ENCODE data around the gene TMEM87B.

Gene TMEM87B

GRCh38 chr2:112150851-112151250 is 95.8 kb downstream of the TMEM87B start:
- DNase-seq (ENCODE audit: low read depth): no peak

GRCh38 chr2:112151271-112151670 is 96.2 kb downstream of the TMEM87B start:
- DNase-seq (ENCODE audit: low read depth): no peak

DNA sequence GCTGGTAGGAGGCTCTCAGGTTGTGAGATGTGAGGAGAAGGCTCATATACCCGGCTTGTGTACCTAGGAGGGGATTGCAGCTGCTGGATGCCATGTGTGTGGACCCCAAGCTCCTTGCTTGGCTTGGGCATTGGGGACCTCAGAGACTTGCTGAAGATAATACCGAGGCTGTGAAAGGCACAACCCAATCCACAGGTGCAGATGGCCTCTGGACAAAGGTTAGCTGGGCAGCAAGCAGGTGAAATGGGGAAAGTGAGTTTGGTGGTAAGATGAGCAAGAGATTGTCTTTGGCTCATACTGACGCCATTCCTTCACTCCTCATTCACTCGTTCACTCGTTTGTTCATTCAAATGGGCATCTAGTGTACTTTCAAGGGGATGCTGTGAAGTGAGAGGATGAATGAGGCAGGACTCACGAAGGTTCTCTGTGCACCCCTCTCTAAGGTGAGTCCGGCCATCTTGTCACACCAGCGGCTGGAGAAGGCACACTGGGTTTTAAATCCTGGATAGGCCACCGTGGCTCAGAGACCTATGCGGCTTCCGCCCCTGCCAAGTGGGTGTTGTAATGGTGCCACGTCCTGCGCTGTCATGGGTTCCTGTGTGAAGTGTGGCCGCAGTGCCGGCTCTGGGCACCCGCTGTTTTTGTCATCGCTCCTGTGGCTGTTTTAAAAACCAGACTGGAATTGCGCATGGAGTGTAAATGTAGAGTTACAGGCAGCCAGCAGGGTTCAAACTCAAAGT is 96.8 kb downstream of the TMEM87B start:
- DNase-seq (ENCODE audit: low read depth): no peak

DNA sequence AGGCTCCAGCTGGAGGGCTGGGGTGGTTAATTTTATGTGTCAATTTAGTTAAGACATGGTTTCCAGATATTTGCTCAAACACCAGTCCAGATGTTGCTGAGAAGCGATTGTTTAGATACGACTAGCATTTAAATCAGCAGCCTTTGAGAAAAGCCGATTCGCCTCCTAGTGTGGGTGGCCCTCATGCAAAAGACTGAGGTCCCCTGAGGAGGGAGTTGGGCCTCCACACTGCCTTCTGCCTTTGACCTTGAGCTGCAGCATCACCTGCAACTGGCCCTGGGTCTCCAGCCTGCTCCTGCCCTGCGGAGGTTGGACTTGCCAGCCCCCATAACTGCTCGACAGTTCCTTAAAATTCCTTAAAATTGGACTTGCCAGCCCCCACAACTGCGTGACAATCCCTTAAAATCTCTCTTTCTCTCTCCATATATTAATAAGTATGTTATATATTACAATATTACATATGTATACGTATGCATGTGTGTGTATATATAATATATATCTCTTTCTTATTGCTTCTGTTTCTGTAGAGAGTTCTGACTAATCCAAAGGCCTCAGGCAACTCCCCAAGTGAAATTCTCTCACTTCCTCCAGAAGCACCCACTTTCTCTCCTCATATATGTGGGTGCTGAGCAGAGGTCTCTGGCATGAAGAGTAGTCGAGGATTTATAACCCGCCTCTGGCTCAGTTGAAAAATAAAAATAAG is 97.6 kb downstream of the TMEM87B start:
- no peak for DNase-seq (ENCODE audit: low read depth)

- no peak for DNase-seq (ENCODE audit: low read depth)
Measured at GRCh38 chr2:112153179-112153490, 98.1 kb downstream of the TMEM87B start.

GRCh38 chr2:112153501-112153900 is 98.4 kb downstream of the TMEM87B start:
- DNase-seq (ENCODE audit: low read depth): no peak

- no peak for DNase-seq (ENCODE audit: low read depth)
Measured at GRCh38 chr2:112154246-112155117, 99.4 kb downstream of the TMEM87B start.

DNA sequence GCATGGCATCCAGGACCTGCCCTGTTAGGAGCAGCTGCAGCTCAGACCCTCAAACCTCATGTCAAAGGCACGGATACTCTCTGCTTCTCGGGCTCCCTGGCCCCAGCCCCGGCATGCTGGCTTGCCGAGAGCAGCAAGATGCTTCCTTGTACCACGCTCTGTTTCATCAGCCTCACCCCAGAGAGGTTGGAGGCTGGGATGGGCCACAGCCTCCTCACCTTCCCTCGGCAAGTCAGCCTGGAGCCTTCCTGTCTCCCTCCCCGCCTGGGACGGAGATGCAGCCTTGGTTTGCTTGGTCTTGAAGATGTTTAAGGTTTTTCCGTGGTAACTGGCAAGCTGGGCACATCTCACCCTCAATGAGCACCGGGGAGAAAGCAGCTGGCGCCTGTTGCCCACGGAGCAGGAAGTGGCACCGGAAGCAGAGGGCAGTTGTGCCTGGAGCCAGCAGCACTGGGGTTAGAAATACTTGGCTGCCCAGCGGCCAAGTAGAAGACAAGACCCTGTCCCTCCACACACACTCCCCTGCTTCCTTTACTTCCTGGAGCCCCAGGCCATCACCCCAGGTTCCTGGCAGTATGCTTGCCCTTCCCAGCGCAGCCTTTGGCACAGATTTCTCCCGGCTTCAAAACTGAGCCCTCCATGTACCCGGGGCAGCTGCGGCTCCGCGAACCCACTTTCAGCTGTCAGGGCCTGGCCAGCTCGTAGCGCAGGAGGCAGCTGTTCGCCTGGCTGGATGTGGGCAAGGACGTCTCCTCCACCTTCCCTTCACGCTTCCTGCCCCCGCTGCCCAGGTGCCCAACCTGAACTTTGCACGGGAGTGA is 100.5 kb downstream of the TMEM87B start:
- DNase-seq (ENCODE audit: low read depth): no peak

- no peak for DNase-seq (ENCODE audit: low read depth)
Measured at GRCh38 chr2:112156152-112156986, 101.3 kb downstream of the TMEM87B start.

GRCh38 chr2:112157472-112157871 is 102.4 kb downstream of the TMEM87B start:
- DNase-seq (ENCODE audit: low read depth): no peak

- no peak for DNase-seq (ENCODE audit: low read depth)
Measured at GRCh38 chr2:112159454-112159921, 104.4 kb downstream of the TMEM87B start.

- DNase-seq (ENCODE audit: low read depth): no peak
Measured at GRCh38 chr2:112160283-112161250, 105.5 kb downstream of the TMEM87B start.

DNA sequence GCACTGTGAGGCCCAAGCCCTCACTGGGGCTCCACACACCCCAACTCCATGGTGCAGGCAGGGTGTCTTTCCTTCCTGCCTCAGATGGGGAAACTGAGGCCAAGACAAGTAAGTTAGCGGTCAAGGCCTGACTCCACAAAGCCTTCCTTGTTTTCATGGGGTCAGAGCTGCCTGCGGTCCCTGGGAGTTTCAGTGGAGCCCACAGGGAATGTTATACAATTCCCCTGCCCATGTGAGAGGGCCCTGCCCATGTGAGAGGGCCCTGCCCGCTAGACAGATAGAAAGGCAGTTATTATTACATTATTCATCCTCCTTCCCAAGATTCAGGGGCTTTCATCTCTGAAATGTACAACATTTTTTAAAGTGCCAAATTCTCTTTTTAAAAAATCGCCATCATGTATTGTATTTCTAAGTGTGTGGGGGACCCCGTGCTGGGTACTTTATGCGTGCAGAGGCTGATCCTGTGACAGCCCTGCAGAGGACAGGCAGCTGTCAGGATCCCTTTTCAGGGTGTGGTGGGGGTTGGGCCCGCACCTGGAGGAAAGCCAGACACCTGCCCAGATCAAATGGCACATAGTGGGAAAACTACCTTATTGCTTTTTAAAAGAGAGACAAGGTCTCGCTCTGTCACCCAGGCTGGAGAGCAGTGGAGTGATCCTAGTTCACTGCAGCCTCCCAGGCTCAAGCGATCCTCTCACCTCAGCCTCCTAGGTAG is 106.5 kb downstream of the TMEM87B start:
- no peak for DNase-seq (ENCODE audit: low read depth)

DNA sequence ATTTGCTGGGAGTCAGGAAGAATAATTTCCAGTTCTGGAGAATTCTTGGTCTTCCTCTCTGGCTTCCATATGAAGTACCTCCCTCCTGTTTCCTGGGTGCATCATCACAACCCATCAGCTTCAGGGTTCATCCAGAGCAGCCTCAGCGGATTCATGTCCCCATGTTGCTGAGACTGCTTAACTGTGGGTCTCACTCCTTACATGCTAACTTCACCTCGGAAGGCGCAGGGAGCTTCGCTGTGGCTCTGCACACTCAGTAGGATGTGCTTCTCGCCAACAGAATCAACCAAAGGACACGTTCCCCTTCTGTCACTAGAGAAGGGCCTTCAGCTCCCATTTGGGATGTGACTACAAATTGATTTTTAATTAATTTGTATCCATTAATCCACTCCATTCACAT is 107.3 kb downstream of the TMEM87B start:
- no peak for DNase-seq (ENCODE audit: low read depth)

- no peak for DNase-seq (ENCODE audit: low read depth)
Measured at GRCh38 chr2:112162956-112163355, 107.9 kb downstream of the TMEM87B start.

GRCh38 chr2:112163541-112163981 is 108.5 kb downstream of the TMEM87B start:
- DNase-seq (ENCODE audit: low read depth): no peak

DNA sequence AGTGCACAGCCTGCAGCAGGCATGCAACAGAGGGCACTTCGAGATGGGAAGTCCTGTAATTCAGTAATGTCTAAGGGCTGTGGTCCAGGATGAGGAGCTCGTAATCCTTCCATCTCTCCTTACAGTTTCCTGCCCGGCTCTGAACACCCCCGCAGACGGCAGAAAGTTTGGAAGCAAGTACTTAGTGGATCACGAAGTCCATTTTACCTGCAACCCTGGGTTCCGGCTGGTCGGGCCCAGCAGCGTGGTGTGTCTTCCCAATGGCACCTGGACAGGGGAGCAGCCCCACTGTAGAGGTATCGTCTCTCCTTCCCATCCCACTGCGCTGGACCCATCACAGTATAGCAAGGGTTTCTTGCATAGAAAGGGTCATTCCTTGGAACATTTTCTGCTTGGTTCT is 109.8 kb downstream of the TMEM87B start:
- no peak for DNase-seq (ENCODE audit: low read depth)

GRCh38 chr2:112165296-112165695 is 110.2 kb downstream of the TMEM87B start:
- no peak for DNase-seq (ENCODE audit: low read depth)

Measured in stimulated activated CD8-positive, alpha-beta memory T cell treated with anti-CD3 and anti-CD28 coated beads, Interleukin-7, amount 100 ng/mL, for 24 hours (primary cell).